Peyer's patch (tissue), 4 donors: ENCODE measurements around the gene MED12.

Source experiments
- CTCF ChIP-seq, 6 experiments: fragments of 450-650 bp in 4 of 6; fragments of 200-600 bp in 2 of 6; sonication (generic) in 1 of 6; IDR thresholded peaks; one replicate each; pipeline ENCODE4 v1.5.1; 2017 to 2019; ENCODE audit warnings: antibody characterized with exemption in 6 of 6, mild to moderate bottlenecking in 3 of 6, moderate library complexity in 1 of 6
- POLR2A ChIP-seq, 2 donors: fragments of 450-650 bp; IDR thresholded peaks; one replicate each; pipeline ENCODE4 v1.5.1; 2017; ENCODE audit warnings: antibody characterized with exemption in 2 of 2, mild to moderate bottlenecking in 2 of 2, moderate library complexity in 2 of 2

- TF ChIP-seq CTCF (IDR thresholded peaks at IDR 0.05) = no peak
- TF ChIP-seq POLR2A (IDR thresholded peaks at IDR 0.05) = no peak
Measured at GRCh38 chrX:71184803-71185495, 66.6 kb downstream of the MED12 start.
